HPDE6-E6E7 (cell line): ENCODE results near the gene DCAF8.

Source experiments
- DNase-seq: peaks from one replicate; pipeline ENCODE4 v3.0.0; 2011; ENCODE audit warnings: missing footprints; ENCODE audit errors: extremely low spot score

Gene DCAF8

DNA sequence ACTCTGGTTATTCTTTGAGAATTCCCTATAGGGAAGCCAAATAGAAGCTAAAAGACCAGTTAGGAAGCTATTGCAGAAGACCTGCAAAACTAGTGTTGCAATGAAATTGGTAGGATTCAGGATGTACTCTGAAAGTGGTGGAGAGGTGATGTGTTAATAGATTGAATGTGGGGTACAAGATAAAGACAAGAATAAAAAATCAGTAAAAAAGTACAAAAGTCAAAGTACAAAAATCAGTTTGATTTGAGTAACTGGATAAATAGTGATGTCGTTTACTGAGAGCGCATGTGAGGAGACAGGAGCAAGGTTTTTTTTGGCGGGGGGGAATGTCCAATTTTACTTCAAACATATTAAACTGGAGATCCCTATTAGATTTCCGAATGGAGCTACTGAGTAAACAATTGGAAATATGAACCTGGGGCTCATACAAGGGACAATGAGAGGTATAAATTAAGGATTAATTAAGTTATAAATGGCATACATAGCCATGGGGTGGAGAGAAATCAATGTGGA lies 2.5 kb upstream of the DCAF8 start:
- no peak for DNase-seq

DNA sequence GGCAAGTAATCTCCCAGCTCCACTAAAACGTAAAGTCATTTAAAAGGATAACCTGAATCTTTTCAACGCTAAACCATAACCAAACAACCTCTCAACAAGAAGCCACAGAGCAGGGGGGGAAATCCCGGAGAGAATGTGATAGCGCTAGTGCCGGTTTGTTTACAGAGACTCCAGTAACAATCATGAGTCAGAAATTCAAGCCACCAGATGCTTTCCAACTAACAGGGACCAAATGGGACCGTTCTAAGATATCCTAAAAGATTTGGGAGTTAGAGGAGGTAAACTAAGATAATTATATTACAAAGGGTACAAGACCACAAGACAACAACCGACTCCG lies 825 bp downstream of the DCAF8 start:
- peak; percentile 79 for DNase-seq

DNA sequence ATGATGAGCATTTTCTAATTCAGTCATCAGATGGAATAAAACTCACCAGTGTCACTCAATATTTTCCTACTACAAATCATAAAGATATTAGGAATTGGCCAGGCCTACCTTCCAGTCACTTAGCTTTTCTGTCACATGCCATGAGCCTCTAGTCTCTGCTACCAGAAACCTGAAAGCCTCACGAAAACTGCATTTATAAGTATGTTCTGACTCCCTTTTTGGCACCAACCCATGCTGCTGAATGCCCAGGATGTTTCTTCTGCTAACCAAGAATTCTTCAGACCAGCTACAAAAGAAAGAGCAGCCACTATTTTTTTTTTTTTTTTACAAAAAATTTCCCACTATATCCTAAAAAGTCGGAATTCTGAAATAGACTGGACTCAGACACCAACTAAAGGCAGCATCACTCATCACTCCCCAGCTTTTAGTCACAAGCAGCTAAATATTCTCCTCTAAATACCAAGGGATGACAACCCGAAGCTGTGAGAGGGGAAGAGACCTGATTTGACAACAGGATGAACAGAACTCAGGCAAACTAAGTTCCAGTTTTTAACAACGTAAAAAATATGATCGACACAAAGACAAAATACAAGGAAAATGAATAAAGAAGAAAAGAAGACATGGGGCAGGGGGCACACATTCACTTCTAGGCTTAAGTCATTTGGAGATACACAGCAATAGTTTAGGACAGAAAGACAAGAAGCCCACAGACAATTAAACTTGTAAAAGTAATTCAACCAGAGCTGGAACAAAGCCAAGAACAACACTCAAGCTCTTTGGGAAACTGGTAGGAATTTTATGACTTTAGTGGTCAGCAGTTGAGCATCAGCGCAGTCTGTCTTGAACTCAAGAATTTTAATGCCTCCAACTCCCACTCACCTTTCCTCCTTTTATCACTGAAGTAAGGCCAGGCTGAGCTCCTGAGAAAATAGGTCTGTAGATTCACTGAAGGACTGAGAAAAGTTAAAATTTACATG lies 1.7 kb downstream of the DCAF8 start:
- DNase-seq: no peak

DNA sequence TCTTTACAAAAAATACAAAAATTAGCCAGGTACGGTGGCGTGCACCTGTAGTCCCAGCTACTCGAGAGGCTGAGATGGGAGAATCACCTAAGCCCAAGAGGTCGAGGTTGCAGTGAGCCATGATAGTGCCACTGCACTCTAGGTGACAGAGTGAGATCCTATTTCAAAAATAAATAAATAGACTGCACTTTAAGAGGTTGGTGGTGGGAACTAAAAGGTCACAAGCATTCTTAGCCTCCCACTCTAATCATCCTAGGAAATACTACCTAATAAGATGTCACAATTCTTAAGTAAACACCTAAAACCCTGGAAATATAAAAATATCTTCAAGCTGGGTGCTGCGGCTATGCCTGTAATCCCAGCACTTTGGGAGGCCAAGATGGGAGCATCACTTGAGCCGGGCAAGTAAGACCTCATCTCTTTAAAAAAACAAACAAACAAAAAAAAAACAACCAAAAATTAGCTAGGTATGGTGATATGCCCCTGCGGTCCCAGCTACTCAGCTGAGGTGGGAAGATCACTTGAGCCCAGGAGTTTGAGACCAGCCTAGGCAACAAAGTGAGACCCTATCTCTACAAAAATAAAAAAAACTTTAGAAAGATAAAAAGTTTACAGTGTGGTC lies 4.1 kb downstream of the DCAF8 start:
- no peak for DNase-seq

DNA sequence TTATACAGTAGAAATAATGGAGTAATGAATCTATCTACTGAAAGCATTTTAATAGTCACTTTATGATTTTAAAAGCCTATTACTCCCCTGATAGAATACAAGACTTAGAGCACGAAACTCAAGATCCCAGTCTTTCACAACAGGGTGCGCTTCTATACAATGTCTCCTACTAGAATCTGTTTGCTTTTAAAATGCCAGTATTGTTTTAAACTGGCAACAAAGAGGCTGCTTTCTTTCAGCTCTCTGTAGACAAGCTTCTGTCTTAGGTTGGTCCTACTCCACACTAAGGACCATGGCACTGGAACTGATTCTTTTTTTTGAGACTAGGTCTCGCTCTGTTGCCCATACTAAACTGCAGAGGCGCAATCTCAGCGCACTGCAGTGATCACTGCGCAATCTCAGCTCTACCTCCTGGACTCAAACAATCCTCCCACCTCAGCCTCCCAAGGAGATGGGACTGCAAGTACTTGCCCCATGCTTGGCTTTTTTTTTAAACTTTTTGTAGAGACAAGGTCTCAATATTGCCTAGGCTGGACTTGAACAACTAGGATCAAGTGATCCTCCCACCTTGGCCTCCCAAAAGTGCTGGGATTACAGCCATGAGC lies 4.8 kb downstream of the DCAF8 start:
- no peak for DNase-seq

DNA sequence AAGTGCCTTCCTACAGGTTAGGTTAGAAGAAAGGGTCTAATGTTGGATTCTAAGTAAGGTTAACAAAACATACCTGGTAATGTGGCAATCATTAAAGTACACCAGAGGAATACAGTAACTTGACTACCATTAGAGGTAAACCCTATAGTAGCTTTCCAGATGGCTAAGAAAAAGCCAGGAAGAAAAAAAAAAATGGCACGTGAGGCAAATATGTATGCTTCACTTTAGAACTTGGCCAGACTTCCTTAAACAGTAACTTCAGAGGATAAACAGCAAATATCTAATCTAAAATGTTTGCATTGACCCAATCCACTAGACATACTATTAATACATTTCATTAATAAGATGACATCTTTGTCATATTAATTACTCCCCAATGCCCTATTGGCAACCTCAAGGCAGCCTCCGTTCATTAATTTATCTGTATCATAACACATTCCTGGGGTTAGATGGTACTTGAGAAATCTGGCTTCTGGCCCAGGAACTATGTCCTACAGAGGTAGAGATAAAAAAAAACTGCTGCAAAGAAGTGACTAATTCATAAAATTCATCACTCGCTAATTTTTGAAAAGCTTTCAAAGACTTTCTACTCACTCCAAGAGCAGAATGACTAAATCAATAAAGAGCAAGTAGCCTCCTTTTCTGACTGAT lies 5.8 kb downstream of the DCAF8 start:
- peak; percentile 35 for DNase-seq

DNA sequence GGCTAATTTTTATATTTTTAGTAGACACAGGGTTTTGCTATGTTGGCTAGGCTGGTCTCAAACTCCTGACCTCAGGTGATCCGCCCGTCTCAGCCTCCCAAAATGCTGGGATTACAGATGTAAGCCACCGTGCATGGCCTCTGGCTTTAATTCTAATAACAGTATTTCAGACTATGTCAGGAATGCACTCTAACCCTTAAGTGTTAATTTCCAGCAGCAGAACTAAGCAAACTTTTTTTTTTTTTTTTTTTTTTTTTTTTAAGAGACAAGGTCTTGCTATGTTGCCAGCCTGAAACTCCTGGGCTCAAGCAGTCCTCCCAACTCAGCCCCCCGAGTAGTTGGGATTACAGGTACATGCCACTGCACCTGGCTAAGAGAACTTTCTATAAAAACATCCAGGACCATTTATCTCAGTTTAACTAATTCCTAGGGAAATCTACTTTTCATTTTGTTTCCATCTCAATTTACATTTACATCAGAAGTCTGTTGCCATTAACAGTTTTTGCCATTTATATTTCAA lies 6.5 kb downstream of the DCAF8 start:
- no peak for DNase-seq

DNA sequence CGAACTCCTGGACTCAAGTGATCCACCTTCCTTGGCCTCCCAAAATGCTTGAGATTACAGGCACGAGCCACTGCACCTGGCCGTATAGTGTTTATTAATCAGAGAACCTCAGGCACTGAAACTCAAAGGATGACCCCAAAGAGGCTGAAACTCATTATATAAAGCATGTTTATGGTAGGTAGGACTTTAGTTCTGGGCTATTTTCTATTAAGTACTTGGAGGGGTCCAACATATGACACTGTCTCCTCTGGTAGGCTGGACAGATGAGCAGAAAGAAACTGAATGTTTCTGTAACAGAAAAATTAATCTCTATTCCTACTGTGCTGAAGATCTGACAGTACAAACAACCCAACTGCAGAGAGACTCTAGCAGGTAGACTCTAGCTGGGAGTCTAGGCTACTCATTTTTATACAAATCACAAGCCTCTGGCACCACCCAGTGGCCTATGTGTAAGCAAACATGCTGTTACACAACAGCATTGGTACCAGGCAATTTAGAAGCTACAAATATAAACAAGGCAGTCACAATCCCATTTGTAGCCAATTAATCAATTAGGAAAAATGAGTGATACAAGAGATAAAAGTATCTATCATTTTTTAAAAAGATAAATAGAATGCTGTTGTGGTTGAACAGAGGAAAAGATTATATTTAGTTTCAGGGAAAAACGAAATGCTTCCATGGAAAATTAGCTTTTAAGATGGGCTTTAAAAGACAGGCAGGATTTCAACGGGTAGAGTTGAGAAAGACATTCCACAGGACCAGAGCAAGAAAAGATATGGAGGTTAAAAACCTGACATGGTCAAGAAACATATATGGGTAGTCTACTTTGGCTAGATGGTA lies 10.4 kb downstream of the DCAF8 start:
- peak; percentile 47 for DNase-seq

DNA sequence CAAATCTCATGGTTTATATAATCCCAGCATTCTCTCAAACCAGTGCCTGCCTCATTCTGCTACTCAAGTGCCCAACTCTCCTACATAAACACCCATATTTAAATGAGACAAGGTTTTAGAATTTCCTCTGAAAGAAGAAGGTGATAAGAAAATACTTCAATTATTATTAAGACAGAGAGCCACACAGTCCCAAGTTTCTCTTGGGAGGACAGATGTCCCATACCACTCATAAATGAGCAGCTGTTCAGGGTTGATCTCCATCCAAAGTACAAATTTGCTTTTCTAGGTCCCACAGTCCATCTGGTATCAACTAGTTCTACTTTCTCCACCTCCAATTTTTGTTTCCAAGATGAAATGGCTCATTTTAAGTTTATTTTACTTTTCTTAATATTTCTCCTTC lies 11.3 kb downstream of the DCAF8 start:
- no peak for DNase-seq

DNA sequence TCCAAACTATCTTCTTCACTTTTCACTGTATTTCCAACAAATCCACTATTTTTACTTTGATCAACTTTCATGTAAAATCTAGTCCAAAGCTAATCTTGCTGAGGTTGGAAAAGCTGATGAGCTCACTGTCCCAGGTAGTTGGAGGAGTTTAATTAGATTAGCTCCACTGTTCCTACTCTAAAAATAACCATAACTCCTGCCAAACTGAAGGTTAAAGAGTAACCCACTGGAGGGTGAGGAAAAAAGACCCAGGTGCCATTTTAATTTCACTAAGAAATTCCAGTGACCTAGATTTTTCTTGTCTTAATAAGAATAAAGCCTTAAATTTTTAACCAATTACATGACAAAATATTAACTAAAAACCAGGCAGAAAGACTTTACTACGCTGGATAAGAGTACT lies 15.3 kb downstream of the DCAF8 start:
- no peak for DNase-seq

DNA sequence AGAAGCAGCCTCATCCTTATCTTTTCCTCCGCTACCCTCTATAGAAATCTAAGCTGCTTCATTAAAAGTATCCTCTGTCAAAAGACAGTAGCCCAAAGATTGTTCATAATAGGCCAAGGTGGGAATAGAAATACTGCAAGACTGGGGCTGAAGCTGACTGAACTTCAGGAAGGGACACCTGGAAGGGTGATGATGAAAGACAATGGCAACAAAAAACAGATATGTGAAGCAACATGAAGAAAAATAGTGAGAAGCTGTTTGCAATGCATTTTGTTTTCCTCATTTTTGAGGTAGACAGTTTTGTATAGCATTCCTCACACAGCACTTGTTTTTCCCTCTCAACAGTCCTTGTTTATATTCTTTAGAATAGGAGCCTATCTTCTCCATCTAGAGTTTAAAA lies 16.9 kb downstream of the DCAF8 start:
- DNase-seq: no peak

DNA sequence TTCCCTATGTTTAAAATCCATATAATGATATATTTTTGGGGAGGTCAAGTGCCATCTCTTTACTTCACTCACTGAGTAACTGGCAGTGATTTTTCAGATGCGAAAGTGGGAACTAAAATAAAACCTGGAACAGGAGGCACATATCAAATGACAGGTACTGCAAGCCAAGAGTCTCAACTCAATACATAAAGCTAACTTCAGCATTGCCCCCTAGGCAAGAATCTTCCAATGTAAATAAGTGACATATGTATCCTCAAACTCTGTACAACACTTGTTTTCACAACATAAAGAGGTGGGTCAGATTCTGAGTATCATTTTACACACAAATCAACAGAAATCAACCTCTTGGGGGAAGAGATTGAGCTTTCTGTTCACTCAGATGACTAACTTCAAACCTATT lies 18.1 kb downstream of the DCAF8 start:
- no peak for DNase-seq

DNA sequence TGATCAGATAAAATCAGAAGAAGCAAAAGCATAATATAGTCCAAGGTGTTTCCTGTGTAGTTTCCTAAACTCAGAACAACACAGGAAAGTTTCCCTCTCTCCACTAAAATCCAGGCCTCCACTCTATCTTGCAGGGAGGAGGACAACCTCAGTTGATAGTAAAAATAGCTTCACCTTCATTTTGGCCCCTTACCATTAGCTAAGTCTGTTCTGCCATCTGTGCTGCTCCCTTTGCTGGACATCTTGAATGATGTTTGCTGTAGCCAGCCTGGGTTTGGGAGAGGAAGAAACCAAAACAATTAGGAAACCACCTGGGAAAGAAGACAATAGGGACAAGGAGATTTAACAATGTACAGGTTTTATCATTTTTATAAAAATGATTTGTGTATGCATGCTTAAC lies 18.6 kb downstream of the DCAF8 start:
- no peak for DNase-seq

DNA sequence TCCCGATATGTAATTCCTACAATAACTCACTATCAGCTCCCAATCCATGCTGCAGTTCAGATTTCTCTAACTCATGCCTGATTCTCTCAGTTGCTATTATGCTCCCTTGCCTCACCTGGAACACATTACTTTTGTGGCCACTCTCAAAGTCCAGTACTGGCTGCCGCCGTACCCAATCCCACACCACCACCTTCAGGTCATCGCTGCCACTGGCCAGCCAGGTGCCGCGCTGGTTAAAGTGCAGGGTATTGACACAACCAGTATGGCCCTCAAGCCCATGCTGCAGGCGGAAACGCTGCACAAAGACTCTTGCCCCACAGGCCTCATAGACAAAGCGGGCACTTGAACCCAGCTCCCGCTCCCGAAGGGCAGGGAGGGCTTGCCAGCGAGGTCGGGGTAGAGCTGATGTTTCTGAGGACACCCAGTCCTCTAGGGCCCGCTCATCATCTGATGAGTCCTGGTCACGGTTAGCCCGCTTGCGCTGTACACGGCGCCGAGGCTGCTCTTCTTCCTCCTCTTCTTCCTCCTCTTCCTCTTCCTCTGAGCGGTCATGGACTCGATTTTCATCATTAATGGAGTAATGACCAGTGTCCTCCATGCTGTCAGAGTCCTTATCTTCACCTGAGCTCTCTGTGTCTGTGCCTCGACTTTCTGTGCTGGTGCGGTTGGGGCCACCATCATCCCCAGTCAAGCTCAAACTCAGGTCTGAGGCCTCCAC lies 22.6 kb downstream of the DCAF8 start:
- no peak for DNase-seq

DNA sequence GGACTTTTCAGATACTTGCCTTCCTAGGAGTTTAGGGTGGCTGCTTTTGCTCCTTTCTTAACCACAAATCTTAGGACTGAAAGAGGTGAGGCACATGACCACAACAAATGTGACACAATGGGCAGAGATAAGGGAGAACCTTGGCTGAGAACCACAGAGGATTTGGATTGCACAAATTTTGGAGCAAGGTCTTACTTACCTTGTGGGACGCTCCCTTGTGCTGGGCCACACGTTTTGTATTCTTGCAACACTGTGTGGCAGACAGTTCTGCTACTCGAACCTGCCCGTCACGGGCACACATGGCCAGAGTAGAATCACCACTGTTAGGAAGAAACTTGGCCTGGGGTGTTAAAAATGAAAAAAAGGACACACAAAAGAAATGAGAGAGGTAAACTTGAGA lies 23.9 kb downstream of the DCAF8 start:
- DNase-seq: no peak

DNA sequence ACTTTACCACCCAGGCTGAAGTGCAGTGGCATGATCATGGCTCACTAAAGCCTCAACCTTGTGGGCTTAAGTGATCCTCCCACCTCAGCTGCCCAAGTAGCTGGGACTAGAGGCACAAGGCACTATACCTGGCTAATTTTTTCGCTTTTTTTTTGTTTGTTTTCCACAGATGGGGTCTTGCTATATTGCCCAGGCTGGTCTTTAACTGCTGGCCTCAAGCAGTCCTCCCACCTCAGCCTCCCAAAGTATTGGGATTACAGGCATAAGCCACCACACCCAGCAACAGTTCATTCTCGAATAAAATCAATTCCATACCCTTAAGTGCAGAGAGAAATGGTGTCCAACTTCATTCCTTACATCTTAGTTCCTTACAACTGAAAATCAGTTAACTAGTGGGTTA lies 24.8 kb downstream of the DCAF8 start:
- no peak for DNase-seq

DNA sequence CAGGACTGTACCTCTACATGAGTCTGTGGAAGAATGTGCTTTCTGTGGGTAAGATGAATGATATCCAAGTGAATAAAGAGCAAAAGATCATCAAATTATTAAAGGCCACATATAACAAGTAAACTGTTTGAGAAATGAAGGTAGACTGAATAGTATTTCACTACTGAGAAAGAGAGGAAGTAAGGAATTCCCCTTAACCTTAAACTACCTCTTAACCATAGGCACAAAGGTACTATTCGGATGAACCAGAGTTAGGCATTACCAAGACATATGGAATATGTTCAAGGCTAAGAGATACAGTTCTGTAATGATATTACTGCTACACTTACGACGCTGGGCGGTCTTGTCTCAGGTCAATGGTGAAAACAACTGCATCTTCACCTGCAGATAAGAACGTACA lies 25.5 kb downstream of the DCAF8 start:
- no peak for DNase-seq

DNA sequence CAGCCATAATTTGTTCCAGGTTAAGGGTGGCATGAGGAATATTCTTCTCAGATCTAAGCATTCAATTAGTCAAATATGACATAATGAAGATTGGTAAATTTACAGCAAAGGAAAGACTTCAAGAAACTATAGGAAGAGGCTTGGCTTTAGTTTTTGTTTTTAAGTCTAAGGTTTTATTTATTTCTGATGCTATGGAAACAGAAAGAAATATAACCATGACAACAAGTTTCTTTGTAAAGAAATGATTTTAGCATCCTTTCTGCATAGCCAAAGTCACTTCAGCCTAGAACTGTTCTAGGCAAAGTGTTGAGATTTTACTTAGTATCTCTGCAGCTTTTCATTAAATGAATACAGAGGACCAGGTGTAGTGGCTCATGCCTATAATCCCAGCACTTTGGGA lies 29.4 kb downstream of the DCAF8 start:
- DNase-seq: no peak

DNA sequence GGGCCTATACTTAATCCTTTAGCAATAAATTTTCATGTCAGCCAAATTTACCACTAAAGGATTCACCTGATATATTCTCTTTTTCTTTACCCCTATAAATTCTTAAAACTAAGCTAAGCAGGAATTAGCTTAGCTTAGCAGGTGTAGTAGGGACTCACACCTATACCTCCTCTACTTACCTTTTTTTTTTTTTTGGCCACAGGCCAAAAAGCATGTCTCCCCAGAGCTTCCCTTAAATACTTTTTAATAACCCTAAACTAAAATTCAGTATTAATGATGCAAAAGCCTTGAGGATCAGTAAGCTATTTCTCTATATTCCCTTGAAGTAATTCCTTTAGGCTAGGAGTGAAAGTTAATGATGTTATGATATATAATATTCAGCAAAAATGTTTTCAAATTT lies 33.9 kb downstream of the DCAF8 start:
- no peak for DNase-seq

DNA sequence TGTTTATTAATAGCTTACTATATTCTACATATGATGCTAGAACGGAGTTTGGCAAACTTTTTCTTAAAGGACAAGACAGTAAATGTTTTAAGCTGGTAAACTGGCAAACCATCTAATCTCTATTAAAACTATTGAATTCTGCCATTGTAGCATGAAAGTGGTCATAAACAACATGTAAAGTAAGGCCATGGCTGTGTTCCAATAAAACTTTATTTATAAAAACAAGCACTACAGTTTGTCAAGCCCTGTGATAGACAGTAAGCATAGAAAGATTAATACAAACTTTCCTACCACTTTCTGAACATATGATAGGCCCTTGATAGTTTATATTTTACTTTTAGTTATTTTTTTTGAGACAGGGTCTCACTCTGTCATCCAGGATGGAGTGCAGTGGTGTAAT lies 34.8 kb downstream of the DCAF8 start:
- DNase-seq: no peak

DNA sequence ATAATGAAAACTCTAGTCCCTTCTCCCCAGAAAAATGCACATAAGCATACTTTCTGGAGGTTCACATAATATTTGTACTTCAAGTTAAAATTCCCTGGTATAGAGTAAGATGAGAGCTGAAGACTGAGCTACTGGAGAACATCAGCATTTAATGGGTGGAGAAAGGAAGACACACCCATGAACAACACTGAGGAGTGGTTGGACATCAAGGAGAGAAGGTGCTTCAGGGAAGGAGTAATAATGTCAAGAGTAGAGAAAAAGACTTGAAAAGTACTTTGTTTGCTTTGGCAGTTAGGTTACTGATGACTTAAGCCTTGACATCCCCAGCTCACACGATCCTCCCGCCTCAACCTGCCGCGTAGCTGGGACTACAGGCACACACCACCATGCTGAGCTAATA lies 35.3 kb downstream of the DCAF8 start:
- no peak for DNase-seq
